Fibroblast of lung (primary cell): ENCODE data around the gene MMP13. TPM values are rescaled to one million over a fixed set of nuclear protein-coding genes. Genes with fewer than 3 reads are reported as not detected.
A peak's percentile ranks its signal among the peaks of the same experiment; 100 is the strongest.

ENCODE experiments used
- DNase-seq, 2 donors: peaks; one replicate each; pipeline versions ENCODE4 v3.0.0 to v3.0.0-alpha.2; 2010; ENCODE audit warnings: low read depth in 2 of 2
- H2AFZ ChIP-seq: 2 replicates; pipeline ENCODE4 v1.5.1; 2012; ENCODE audit warnings: low read length, control low read depth, inconsistent platforms
- H3K27ac ChIP-seq: 2 replicates; pipeline ENCODE4 v1.5.1; 2011; ENCODE audit warnings: low read length, control low read depth; ENCODE audit not compliant: insufficient read depth
- H3K27me3 ChIP-seq: 2 replicates; pipeline ENCODE4 v1.5.1; 2011; ENCODE audit warnings: mild to moderate bottlenecking, low read length; ENCODE audit not compliant: control insufficient read depth, insufficient read depth
- H3K36me3 ChIP-seq: 2 replicates; pipeline ENCODE4 v1.5.1; 2011; ENCODE audit warnings: low read length; ENCODE audit not compliant: control insufficient read depth, insufficient read depth
- H3K4me1 ChIP-seq: 2 replicates; pipeline ENCODE4 v1.5.1; 2011; ENCODE audit warnings: low read length; ENCODE audit not compliant: control insufficient read depth, insufficient read depth; ENCODE audit errors: extremely low read depth
- H3K4me2 ChIP-seq: 2 replicates; pipeline ENCODE4 v1.5.1; 2011; ENCODE audit warnings: low read length, control low read depth; ENCODE audit not compliant: insufficient read depth; ENCODE audit errors: extremely low read depth
- H3K4me3 ChIP-seq, 4 experiments: fragments of 200-600 bp in 1 of 4; sonication (generic) in 1 of 4; replicated peaks in 1 of 4; 2 replicates each; pipeline ENCODE4 v1.5.1; 2011 to 2016; ENCODE audit warnings: low read length in 4 of 4, low read depth in 3 of 4, mild to moderate bottlenecking in 3 of 4, control low read depth in 2 of 4, inconsistent platforms in 1 of 4, mixed read lengths in 1 of 4; ENCODE audit not compliant: insufficient read depth in 1 of 4; ENCODE audit errors: control extremely low read depth in 1 of 4
- H3K79me2 ChIP-seq: 2 replicates; pipeline ENCODE4 v1.5.1; 2012; ENCODE audit warnings: mild to moderate bottlenecking, low read length, inconsistent platforms; ENCODE audit not compliant: control insufficient read depth, insufficient read depth
- H3K9ac ChIP-seq: 2 replicates; pipeline ENCODE4 v1.5.1; 2011; ENCODE audit warnings: mild to moderate bottlenecking, low read length, control low read depth; ENCODE audit not compliant: insufficient read depth
- H3K9me3 ChIP-seq: 2 replicates; pipeline ENCODE4 v1.5.1; 2012; ENCODE audit warnings: low read depth, low read length; ENCODE audit not compliant: control insufficient read depth, insufficient read depth
- H4K20me1 ChIP-seq: 2 replicates; pipeline ENCODE4 v1.5.1; 2011; ENCODE audit warnings: low read length; ENCODE audit not compliant: control insufficient read depth, insufficient read depth; ENCODE audit errors: extremely low read depth
- CTCF ChIP-seq, 2 donors: IDR thresholded peaks in 1 of 2; conservative IDR thresholded peaks in 1 of 2; 1 replicate in 1 of 2; 2 replicates in 1 of 2; pipeline ENCODE4 v1.5.1; 2011 to 2012; ENCODE audit warnings: low read length in 2 of 2, control low read depth in 1 of 2, inconsistent platforms in 1 of 2, low read depth in 1 of 2, mild to moderate bottlenecking in 1 of 2
- EZH2 ChIP-seq: IDR thresholded peaks from 2 replicates; pipeline ENCODE4 v1.5.1; 2012; ENCODE audit warnings: low read length, control low read depth, mild to moderate bottlenecking; ENCODE audit errors: missing control alignments
- polyA plus RNA-seq, 2 donors: library from polyadenylated mRNA; depleted of rRNA in 1 of 2; stranded (reverse) in 1 of 2; unstranded in 1 of 2; fragments of >200 nt; gene quantifications; 2 replicates each; pipeline ENCODE4 v1.2.1, GENCODE V29; 2011 to 2012; ENCODE audit warnings: missing spikeins in 1 of 2
- total RNA-seq: library from RNA; depleted of rRNA; stranded (reverse); fragments of >200 nt; gene quantifications from 2 replicates; pipeline ENCODE4 v1.2.1, GENCODE V29; 2014

MMP13 gene
- total and polyA plus RNA-seq, 2 donors (not counting 1 experiment from before 2014, with no cell fraction given) = not detected

GRCh38 chr11:102966011-102966410 is 10.5 kb upstream of the MMP13 start:
- no peak overlapping the region for H2AFZ ChIP-seq
- H3K9me3 ChIP-seq = no peaks in the 10 kb centered on the region
- H3K27me3 ChIP-seq = no peaks in the 10 kb centered on the region
- no peak overlapping the region for H3K27ac ChIP-seq
- H4K20me1 ChIP-seq = no peaks in the 10 kb centered on the region
- no peak for TF ChIP-seq CTCF (conservative IDR thresholded peaks at IDR 0.05 in 1 of 2, IDR thresholded peaks at IDR 0.05 in 1 of 2; ENCODE audit: low read depth in 1 of 2, low read length in 2 of 2)
- no peak for TF ChIP-seq EZH2
- H3K4me2 ChIP-seq = no peak overlapping the region
- no peaks in the 10 kb centered on the region for H3K36me3 ChIP-seq
- DNase-seq = peak in 1 of 2 donors; percentile 20
- no peaks in the 10 kb centered on the region for H3K79me2 ChIP-seq
- no peak overlapping the region for H3K9ac ChIP-seq
- no peaks in the 10 kb centered on the region for H3K4me1 ChIP-seq
- no peak overlapping the region for H3K4me3 ChIP-seq

GRCh38 chr11:102964867-102965266 is 9.3 kb upstream of the MMP13 start:
- Histone ChIP-seq H3K9me3 (no peaks in the 10 kb centered on the region), H3K27ac (no peak overlapping the region), H3K79me2 (no peaks in the 10 kb centered on the region), H3K4me1 (no peaks in the 10 kb centered on the region), H3K27me3 (no peaks in the 10 kb centered on the region), H3K36me3 (no peaks in the 10 kb centered on the region), H3K4me2 (no peak overlapping the region), H3K9ac (no peak overlapping the region), H3K4me3 (no peak overlapping the region), H4K20me1 (no peaks in the 10 kb centered on the region), H2AFZ (no peak overlapping the region)
- DNase-seq = no peak
- TF ChIP-seq EZH2 (no peak), CTCF (conservative IDR thresholded peaks at IDR 0.05 in 1 of 2, IDR thresholded peaks at IDR 0.05 in 1 of 2; ENCODE audit: low read depth in 1 of 2, low read length in 2 of 2) (no peak)

GRCh38 chr11:102957953-102958352 is 2.4 kb upstream of the MMP13 start:
- Histone ChIP-seq H3K4me3 (no peak overlapping the region), H3K27ac (no peak overlapping the region), H3K79me2 (no peaks in the 10 kb centered on the region), H3K4me1 (no peaks in the 10 kb centered on the region), H3K36me3 (no peaks in the 10 kb centered on the region), H4K20me1 (no peaks in the 10 kb centered on the region), H3K4me2 (no peak overlapping the region), H3K9ac (no peak overlapping the region), H3K27me3 (no peaks in the 10 kb centered on the region), H2AFZ (no peak overlapping the region), H3K9me3 (no peaks in the 10 kb centered on the region)
- TF ChIP-seq EZH2 (no peak), CTCF (conservative IDR thresholded peaks at IDR 0.05 in 1 of 2, IDR thresholded peaks at IDR 0.05 in 1 of 2; ENCODE audit: low read depth in 1 of 2, low read length in 2 of 2) (no peak)
- peak; percentile 17 to 65 for DNase-seq
